ENCODE results near the gene EIF5AL1. TPM values are rescaled to one million over a fixed set of nuclear protein-coding genes. Genes with fewer than 3 reads are reported as not detected.
"Not testable (repeated sequence)": the region's sequence is repeated elsewhere in the genome, so short reads cannot be mapped to it uniquely, and the experiment has no call there.

The EIF5AL1 gene
- total and polyA plus RNA-seq, 2 experiments from 2014 or later, result 0.27 to 1.5 TPM

- WGBS (ENCODE audit: low lambda C conversion rate, missing lambda C conversion rate), result 49% methylated on average over 2 of the region's 4 CpGs
- H4K20me1 ChIP-seq (ENCODE audit: insufficient read depth, poor library complexity, severe bottlenecking); H3K4me1 ChIP-seq (ENCODE audit: insufficient read depth); H3K4me2 ChIP-seq; H2AFZ ChIP-seq; H3K9me2 ChIP-seq (replicated peaks; ENCODE audit: insufficient read depth); H3K79me2 ChIP-seq; DNase-seq (ENCODE audit: low spot score); H3K9me3 ChIP-seq (ENCODE audit: low read depth); H3K4me3 ChIP-seq; H3K27ac ChIP-seq; H3K36me3 ChIP-seq (replicated peaks; ENCODE audit: insufficient read depth, low read depth); H3K27me3 ChIP-seq: not testable (repeated sequence)
Measured at GRCh38 chr10:79517567-79517966, 5.2 kb downstream of the EIF5AL1 start.

GRCh38 chr10:79521751-79522150, 9.4 kb downstream of the EIF5AL1 start:
- not testable (repeated sequence) for H3K4me3 ChIP-seq

GRCh38 chr10:79522464-79522863, 10.1 kb downstream of the EIF5AL1 start:
- WGBS (ENCODE audit: low lambda C conversion rate, missing lambda C conversion rate), result 98% methylated on average over 3 of the region's 4 CpGs
- not testable (repeated sequence) for H3K27ac ChIP-seq, H3K79me2 ChIP-seq

More at GRCh38 chr10:79521751-79522150, 9.4 kb downstream of the EIF5AL1 start:
- 90% methylated on average over 6 of the region's 6 CpGs for WGBS (ENCODE audit: low lambda C conversion rate, missing lambda C conversion rate)
- not testable (repeated sequence) for H3K27ac ChIP-seq; H3K27me3 ChIP-seq; H3K4me2 ChIP-seq; DNase-seq (ENCODE audit: low spot score); H3K9me2 ChIP-seq (replicated peaks; ENCODE audit: insufficient read depth); H3K36me3 ChIP-seq (replicated peaks; ENCODE audit: insufficient read depth, low read depth); H3K79me2 ChIP-seq; H4K20me1 ChIP-seq (ENCODE audit: insufficient read depth, poor library complexity, severe bottlenecking); H2AFZ ChIP-seq; H3K4me1 ChIP-seq (ENCODE audit: insufficient read depth); H3K9me3 ChIP-seq (ENCODE audit: low read depth)

GRCh38 chr10:79523157-79523853, 11.0 kb downstream of the EIF5AL1 start:
- H3K27ac ChIP-seq; H3K79me2 ChIP-seq; H3K36me3 ChIP-seq (replicated peaks; ENCODE audit: insufficient read depth, low read depth); H3K4me2 ChIP-seq; H3K4me1 ChIP-seq (ENCODE audit: insufficient read depth); H2AFZ ChIP-seq; H3K27me3 ChIP-seq; H4K20me1 ChIP-seq (ENCODE audit: insufficient read depth, poor library complexity, severe bottlenecking); H3K9me3 ChIP-seq (ENCODE audit: low read depth); H3K4me3 ChIP-seq; DNase-seq (ENCODE audit: low spot score); H3K9me2 ChIP-seq (replicated peaks; ENCODE audit: insufficient read depth): not testable (repeated sequence)
- WGBS (ENCODE audit: low lambda C conversion rate, missing lambda C conversion rate), result 84% methylated on average over 7 of the region's 13 CpGs

More at GRCh38 chr10:79522464-79522863, 10.1 kb downstream of the EIF5AL1 start:
- not testable (repeated sequence) for H3K4me2 ChIP-seq; H3K4me1 ChIP-seq (ENCODE audit: insufficient read depth); H3K9me3 ChIP-seq (ENCODE audit: low read depth); H3K36me3 ChIP-seq (replicated peaks; ENCODE audit: insufficient read depth, low read depth); H3K4me3 ChIP-seq; H3K9me2 ChIP-seq (replicated peaks; ENCODE audit: insufficient read depth); DNase-seq (ENCODE audit: low spot score); H3K27me3 ChIP-seq; H4K20me1 ChIP-seq (ENCODE audit: insufficient read depth, poor library complexity, severe bottlenecking); H2AFZ ChIP-seq

GRCh38 chr10:79525049-79525710, 12.8 kb downstream of the EIF5AL1 start:
- 91% methylated on average over 5 of the region's 8 CpGs for WGBS (ENCODE audit: low lambda C conversion rate, missing lambda C conversion rate)
- not testable (repeated sequence) for H3K27ac ChIP-seq; H3K4me2 ChIP-seq; H4K20me1 ChIP-seq (ENCODE audit: insufficient read depth, poor library complexity, severe bottlenecking); H3K9me3 ChIP-seq (ENCODE audit: low read depth); H3K79me2 ChIP-seq; H3K27me3 ChIP-seq; H2AFZ ChIP-seq; H3K4me1 ChIP-seq (ENCODE audit: insufficient read depth); H3K9me2 ChIP-seq (replicated peaks; ENCODE audit: insufficient read depth); DNase-seq (ENCODE audit: low spot score); H3K4me3 ChIP-seq; H3K36me3 ChIP-seq (replicated peaks; ENCODE audit: insufficient read depth, low read depth)

GRCh38 chr10:79528261-79528660, 15.9 kb downstream of the EIF5AL1 start:
- not testable (repeated sequence) for H3K9me3 ChIP-seq (ENCODE audit: low read depth); H3K9me2 ChIP-seq (replicated peaks; ENCODE audit: insufficient read depth); H3K27me3 ChIP-seq; H3K36me3 ChIP-seq (replicated peaks; ENCODE audit: insufficient read depth, low read depth); DNase-seq (ENCODE audit: low spot score); H3K27ac ChIP-seq; H3K79me2 ChIP-seq; H4K20me1 ChIP-seq (ENCODE audit: insufficient read depth, poor library complexity, severe bottlenecking); H3K4me3 ChIP-seq; H2AFZ ChIP-seq; H3K4me1 ChIP-seq (ENCODE audit: insufficient read depth); H3K4me2 ChIP-seq
- WGBS (ENCODE audit: low lambda C conversion rate, missing lambda C conversion rate), result 96% methylated on average over 3 of the region's 4 CpGs

- not testable (repeated sequence) for H3K4me2 ChIP-seq; H3K4me1 ChIP-seq (ENCODE audit: insufficient read depth); H4K20me1 ChIP-seq (ENCODE audit: insufficient read depth, poor library complexity, severe bottlenecking); H3K4me3 ChIP-seq; H3K27me3 ChIP-seq; H3K36me3 ChIP-seq (replicated peaks; ENCODE audit: insufficient read depth, low read depth); H3K9me2 ChIP-seq (replicated peaks; ENCODE audit: insufficient read depth); H3K79me2 ChIP-seq; H3K27ac ChIP-seq; H2AFZ ChIP-seq; H3K9me3 ChIP-seq (ENCODE audit: low read depth); DNase-seq (ENCODE audit: low spot score)
- 86% methylated on average over 11 of the region's 11 CpGs for WGBS (ENCODE audit: low lambda C conversion rate, missing lambda C conversion rate)
Measured at GRCh38 chr10:79533142-79533902, 21.0 kb downstream of the EIF5AL1 start.

- 100% methylated on average over 1 of the region's 5 CpGs for WGBS (ENCODE audit: low lambda C conversion rate, missing lambda C conversion rate)
- not testable (repeated sequence) for H3K79me2 ChIP-seq; DNase-seq (ENCODE audit: low spot score); H3K4me1 ChIP-seq (ENCODE audit: insufficient read depth); H4K20me1 ChIP-seq (ENCODE audit: insufficient read depth, poor library complexity, severe bottlenecking); H3K36me3 ChIP-seq (replicated peaks; ENCODE audit: insufficient read depth, low read depth); H3K4me3 ChIP-seq; H3K27ac ChIP-seq; H3K4me2 ChIP-seq; H2AFZ ChIP-seq; H3K9me2 ChIP-seq (replicated peaks; ENCODE audit: insufficient read depth); H3K27me3 ChIP-seq; H3K9me3 ChIP-seq (ENCODE audit: low read depth)
Measured at GRCh38 chr10:79533903-79534175, 21.5 kb downstream of the EIF5AL1 start.

- H2AFZ ChIP-seq; H3K4me1 ChIP-seq (ENCODE audit: insufficient read depth); H3K9me2 ChIP-seq (replicated peaks; ENCODE audit: insufficient read depth); H3K27ac ChIP-seq; H3K4me3 ChIP-seq; H3K4me2 ChIP-seq; H3K27me3 ChIP-seq; H4K20me1 ChIP-seq (ENCODE audit: insufficient read depth, poor library complexity, severe bottlenecking); H3K79me2 ChIP-seq; H3K9me3 ChIP-seq (ENCODE audit: low read depth); DNase-seq (ENCODE audit: low spot score); H3K36me3 ChIP-seq (replicated peaks; ENCODE audit: insufficient read depth, low read depth): not testable (repeated sequence)
- 90% methylated on average over 6 of the region's 6 CpGs for WGBS (ENCODE audit: low lambda C conversion rate, missing lambda C conversion rate)
Measured at GRCh38 chr10:79538311-79538710, 26.0 kb downstream of the EIF5AL1 start.

All from hepatocyte (in vitro differentiated cells).